ENCODE data around the gene GGT7.

GGT7 gene

GRCh38 chr20:34817072-34817471 is 55.6 kb downstream of the GGT7 start:
- TF ChIP-seq CTCF (IDR thresholded peaks at IDR 0.05) = no peak

- no peak for TF ChIP-seq CTCF (IDR thresholded peaks at IDR 0.05)
Observed at GRCh38 chr20:34815636-34816035, 57.0 kb downstream of the GGT7 start.

- TF ChIP-seq CTCF (IDR thresholded peaks at IDR 0.05) = no peak
Observed at GRCh38 chr20:34808583-34808982, 64.1 kb downstream of the GGT7 start.

GRCh38 chr20:34806255-34806654 is 66.4 kb downstream of the GGT7 start:
- TF ChIP-seq CTCF (IDR thresholded peaks at IDR 0.05) = no peak

DNA sequence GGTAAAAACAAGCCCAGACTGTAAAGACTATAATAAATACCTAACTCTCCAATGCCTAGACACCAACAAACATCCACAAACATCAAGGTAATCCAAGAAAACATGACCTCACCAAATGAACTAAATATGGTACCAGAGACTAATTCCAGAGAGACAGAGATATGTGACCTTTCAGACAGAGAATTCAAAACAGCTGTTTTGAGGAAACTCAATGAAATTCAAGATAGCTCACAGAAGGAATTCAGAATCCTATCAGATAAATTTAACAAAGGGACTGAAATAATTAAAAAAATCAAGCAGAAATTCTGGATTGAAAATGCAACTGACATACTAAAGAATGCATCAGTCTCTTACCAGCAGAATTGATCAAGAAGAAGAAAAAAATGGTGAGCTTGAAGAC is 73.8 kb downstream of the GGT7 start:
- no peak for TF ChIP-seq CTCF (IDR thresholded peaks at IDR 0.05)

DNA sequence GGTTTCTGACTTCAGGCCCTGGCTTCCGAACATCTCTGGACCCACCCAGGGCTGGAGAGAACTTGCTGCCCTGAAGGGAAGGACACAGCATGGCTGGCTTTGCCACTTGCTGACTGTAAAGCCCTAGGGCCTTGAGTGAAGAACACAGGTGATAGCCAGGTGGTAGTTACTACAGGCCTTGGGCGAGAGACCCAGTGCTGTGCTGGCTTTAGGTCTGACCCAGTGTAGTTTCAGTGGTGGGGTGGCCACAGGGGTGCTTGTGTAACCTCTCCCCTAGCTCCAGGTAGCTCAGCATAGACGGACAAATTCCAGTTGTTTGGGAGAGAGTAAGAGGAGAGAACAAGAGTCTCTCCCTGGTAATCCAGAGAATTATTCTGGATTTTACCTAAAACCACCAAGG is 74.3 kb downstream of the GGT7 start:
- no peak for TF ChIP-seq CTCF (IDR thresholded peaks at IDR 0.05)

- TF ChIP-seq CTCF (IDR thresholded peaks at IDR 0.05) = no peak
Observed at GRCh38 chr20:34797012-34797995, 75.4 kb downstream of the GGT7 start.

Measured in LNCAP (cell line).